Upper lobe of left lung (tissue), 6 donors: ENCODE results near the gene PRKAR1A. TPM values are rescaled to one million over a fixed set of nuclear protein-coding genes. Genes with fewer than 3 reads are reported as not detected.

Experiments
- ATAC-seq, 2 donors: fragments of 200-7000 bp; cut with Tn5 transposase; one replicate each; pipeline ENCODE4 v1.9.1; 2022; ENCODE audit warnings: mild to moderate bottlenecking in 2 of 2, moderate library complexity in 2 of 2; ENCODE audit not compliant: low FRiP score in 2 of 2
- DNase-seq, 2 donors: peaks; one replicate each; pipeline ENCODE4 v3.0.0-alpha.2; 2019 to 2020
- H3K27ac ChIP-seq, 4 donors: fragments of 200-600 bp; sonication (generic); one replicate each; pipeline ENCODE4 v1.5.1; 2016 to 2019
- H3K27me3 ChIP-seq, 4 donors: fragments of 200-600 bp; sonication (generic); one replicate each; pipeline ENCODE4 v1.5.1; 2017 to 2019
- H3K36me3 ChIP-seq, 4 donors: fragments of 200-600 bp; sonication (generic); one replicate each; pipeline ENCODE4 v1.5.1; 2016 to 2019
- H3K4me1 ChIP-seq, 4 donors: fragments of 200-600 bp; sonication (generic); one replicate each; pipeline ENCODE4 v1.5.1; 2018 to 2019
- H3K4me3 ChIP-seq, 4 donors: fragments of 200-600 bp; sonication (generic); one replicate each; pipeline ENCODE4 v1.5.1; 2017 to 2019; ENCODE audit warnings: mild to moderate bottlenecking in 2 of 4, moderate library complexity in 1 of 4
- H3K9me3 ChIP-seq, 4 donors: fragments of 200-600 bp; sonication (generic); one replicate each; pipeline ENCODE4 v1.5.1; 2018 to 2019
- EP300 ChIP-seq, 4 donors: sonication (generic); formaldehyde crosslinking; IDR thresholded peaks; one replicate each; pipeline ENCODE4 v1.5.1; 2017; ENCODE audit warnings: antibody characterized with exemption in 4 of 4, control low read depth in 2 of 4
- POLR2A ChIP-seq, 4 donors: fragments of 450-650 bp; IDR thresholded peaks; one replicate each; pipeline ENCODE4 v1.5.1; 2016 to 2017; ENCODE audit warnings: antibody characterized with exemption in 4 of 4, mild to moderate bottlenecking in 2 of 4
- POLR2AphosphoS5 ChIP-seq, 2 donors: sonication (generic); formaldehyde crosslinking; IDR thresholded peaks; one replicate each; pipeline ENCODE4 v1.5.1; 2017; ENCODE audit warnings: antibody characterized with exemption in 2 of 2
- WGBS, 2 donors: methylation state at CpG; one replicate each; pipeline ENCODE4 v1.1.5; 2017 to 2018; 5-methylcytosine and 5-hydroxymethylcytosine counted together
- total RNA-seq, 6 donors: library from RNA; depleted of rRNA in 4 of 6; stranded (reverse); fragments of >200 nt in 4 of 6; gene quantifications; one replicate each; pipeline versions ENCODE4 v1.1.0 to v1.2.1, GENCODE V29; 2016 to 2021
- TF ChIP-seq, protein P1 (sequence below), 6 experiments: fragments of 450-650 bp in 4 of 6; fragments of 200-600 bp in 2 of 6; sonication (generic) in 2 of 6; IDR thresholded peaks; one replicate each; pipeline ENCODE4 v1.5.1; 2016 to 2019; ENCODE audit warnings: antibody characterized with exemption in 6 of 6
- donor health status: DM: no; HTN: no; CAD: no; lungs with moderate emphysema.
- donor health status: DM: no; HTN: yes; CAD: no; lungs with severe emphysema.

The PRKAR1A gene
- total RNA-seq, 6 donors from 2014 or later: 161 to 490 (median 396) TPM

DNA sequence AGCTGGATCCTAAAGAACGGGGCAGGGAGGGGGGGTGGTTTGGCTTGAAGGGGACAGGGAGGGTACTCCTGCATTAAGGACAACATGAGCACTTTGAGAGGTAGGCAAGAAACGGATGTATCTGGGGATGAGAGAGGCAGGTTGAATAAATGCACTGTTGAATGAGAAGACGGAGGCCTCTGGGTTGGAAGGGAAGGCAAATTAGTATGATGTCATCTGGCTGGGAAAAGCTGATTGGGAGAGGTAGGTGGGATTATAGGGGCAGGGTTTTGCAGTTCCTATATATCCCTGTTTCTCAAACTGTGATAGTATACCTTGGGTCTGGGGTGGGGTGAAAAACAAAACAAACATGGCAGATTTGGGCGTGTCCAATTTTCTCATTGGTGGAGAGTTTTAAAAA lies 44.3 kb downstream of the PRKAR1A start:
- TF ChIP-seq POLR2AphosphoS5 (IDR thresholded peaks at IDR 0.05) (no peak), POLR2A (IDR thresholded peaks at IDR 0.05) (no peak), EP300 (IDR thresholded peaks at IDR 0.05) (no peak)
- TF ChIP-seq, protein P1, sequence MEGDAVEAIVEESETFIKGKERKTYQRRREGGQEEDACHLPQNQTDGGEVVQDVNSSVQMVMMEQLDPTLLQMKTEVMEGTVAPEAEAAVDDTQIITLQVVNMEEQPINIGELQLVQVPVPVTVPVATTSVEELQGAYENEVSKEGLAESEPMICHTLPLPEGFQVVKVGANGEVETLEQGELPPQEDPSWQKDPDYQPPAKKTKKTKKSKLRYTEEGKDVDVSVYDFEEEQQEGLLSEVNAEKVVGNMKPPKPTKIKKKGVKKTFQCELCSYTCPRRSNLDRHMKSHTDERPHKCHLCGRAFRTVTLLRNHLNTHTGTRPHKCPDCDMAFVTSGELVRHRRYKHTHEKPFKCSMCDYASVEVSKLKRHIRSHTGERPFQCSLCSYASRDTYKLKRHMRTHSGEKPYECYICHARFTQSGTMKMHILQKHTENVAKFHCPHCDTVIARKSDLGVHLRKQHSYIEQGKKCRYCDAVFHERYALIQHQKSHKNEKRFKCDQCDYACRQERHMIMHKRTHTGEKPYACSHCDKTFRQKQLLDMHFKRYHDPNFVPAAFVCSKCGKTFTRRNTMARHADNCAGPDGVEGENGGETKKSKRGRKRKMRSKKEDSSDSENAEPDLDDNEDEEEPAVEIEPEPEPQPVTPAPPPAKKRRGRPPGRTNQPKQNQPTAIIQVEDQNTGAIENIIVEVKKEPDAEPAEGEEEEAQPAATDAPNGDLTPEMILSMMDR (IDR thresholded peaks at IDR 0.05): no peak
- WGBS, 2 donors: 87 to 91% methylated on average over 4 of the region's 4 CpGs
- H3K27ac ChIP-seq: no peak overlapping the region
- no peak overlapping the region for H3K4me3 ChIP-seq
- ATAC-seq (no peak), DNase-seq (no peak)
- no peaks in the 10 kb centered on the region for H3K27me3 ChIP-seq
- peaks cover 0 to 5% (median 0%) of the 10 kb centered on the region in 4 donors for H3K4me1 ChIP-seq
- H3K36me3 ChIP-seq: peaks cover 0 to 23% (median 7%) of the 10 kb centered on the region in 4 donors
- H3K9me3 ChIP-seq: no peaks in the 10 kb centered on the region

- Histone ChIP-seq H3K27me3 (no peaks in the 10 kb centered on the region), H3K9me3 (no peaks in the 10 kb centered on the region), H3K36me3 (peaks cover 0 to 14% (median 5%) of the 10 kb centered on the region in 4 donors), H3K27ac (no peak overlapping the region), H3K4me3 (no peak overlapping the region), H3K4me1 (peaks cover 0 to 15% (median 2%) of the 10 kb centered on the region in 4 donors)
- ATAC-seq (no peak), DNase-seq (no peak)
- WGBS, 2 donors: 8 to 15% methylated on average over 1 of the region's 1 CpG
- TF ChIP-seq, protein P1 (IDR thresholded peaks at IDR 0.05): no peak
- TF ChIP-seq POLR2AphosphoS5 (IDR thresholded peaks at IDR 0.05) (no peak), EP300 (IDR thresholded peaks at IDR 0.05) (no peak), POLR2A (IDR thresholded peaks at IDR 0.05) (no peak)
These were observed 47.1 kb downstream of the PRKAR1A start for GRCh38 chr17:68559316-68559715.

DNA sequence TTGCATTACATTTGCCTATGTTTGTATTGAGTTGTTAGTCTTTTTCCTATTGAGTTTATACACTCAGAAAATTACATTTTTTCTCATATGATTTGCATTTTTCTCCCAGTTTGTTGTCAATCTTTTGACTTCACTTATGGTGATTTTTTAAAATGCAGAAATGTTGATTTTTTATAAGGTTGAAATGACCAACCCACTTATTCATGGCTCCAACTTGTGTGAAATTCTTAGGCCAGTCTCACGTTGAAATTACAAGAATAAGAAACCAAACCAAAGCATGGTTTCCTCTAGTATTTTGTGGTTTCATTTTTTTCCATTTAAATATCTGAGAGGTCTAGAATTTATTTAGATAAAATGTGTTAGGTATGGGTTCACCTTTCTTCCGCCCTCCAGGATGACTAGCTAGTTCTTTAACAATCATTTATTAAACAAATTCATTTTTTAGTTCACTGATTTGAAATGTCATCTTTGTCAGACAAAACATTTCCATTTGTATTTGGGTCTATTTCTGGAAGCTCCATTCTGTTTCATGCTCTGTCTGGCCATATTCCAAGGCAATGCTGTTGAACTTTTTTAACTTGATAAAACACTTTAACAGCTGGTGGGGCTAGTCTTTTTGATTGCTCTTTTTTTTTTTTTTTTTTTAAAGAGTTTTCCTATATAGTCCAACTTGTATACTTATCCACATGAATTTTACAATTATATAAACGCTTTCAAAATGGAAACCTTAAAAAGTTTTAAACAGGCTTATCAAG lies 48.9 kb downstream of the PRKAR1A start:
- 55 to 65% methylated on average over 3 of the region's 3 CpGs for WGBS, 2 donors
- no peak for ATAC-seq
- H3K27ac ChIP-seq: no peak overlapping the region
- H3K27me3 ChIP-seq: no peaks in the 10 kb centered on the region
- H3K4me1 ChIP-seq: peaks cover 0 to 12% (median 5%) of the 10 kb centered on the region in 4 donors
- no peaks in the 10 kb centered on the region for H3K36me3 ChIP-seq
- H3K4me3 ChIP-seq: no peak overlapping the region
- no peak for DNase-seq
- no peaks in the 10 kb centered on the region for H3K9me3 ChIP-seq
- TF ChIP-seq EP300 (IDR thresholded peaks at IDR 0.05) (no peak), POLR2A (IDR thresholded peaks at IDR 0.05) (no peak), POLR2AphosphoS5 (IDR thresholded peaks at IDR 0.05) (no peak)
- TF ChIP-seq, protein P1 (IDR thresholded peaks at IDR 0.05): no peak

- H3K9me3 ChIP-seq: no peaks in the 10 kb centered on the region
- peaks cover 5 to 23% (median 16%) of the 10 kb centered on the region in 4 donors for H3K4me1 ChIP-seq
- no peak for ATAC-seq
- H3K4me3 ChIP-seq: no peak overlapping the region
- TF ChIP-seq POLR2A (IDR thresholded peaks at IDR 0.05): no peak
- TF ChIP-seq, protein P1 (IDR thresholded peaks at IDR 0.05): no peak
- peak overlapping the region in 1 of 4 donors; percentile 6 for H3K27ac ChIP-seq
- H3K36me3 ChIP-seq: no peaks in the 10 kb centered on the region
- H3K27me3 ChIP-seq: no peaks in the 10 kb centered on the region
- DNase-seq: no peak
- WGBS, 2 donors: 86 to 91% methylated on average over 4 of the region's 4 CpGs
These were observed 50.5 kb downstream of the PRKAR1A start for GRCh38 chr17:68562736-68563135.
